ENCODE data around the gene OR5K2. TPM values are rescaled to one million over a fixed set of nuclear protein-coding genes. Genes with fewer than 3 reads are reported as not detected.

Gene OR5K2
- total RNA-seq, result not detected in 2 replicates
- not detected for total RNA-seq (2013)
- polyA plus RNA-seq, result not detected in 2 replicates
- polyA minus RNA-seq, result not detected in 2 replicates

GRCh38 chr3:98497381-98497780 lies at the start of gene OR5K2:
Gene OR5K2 (plus strand): TSS chr3:98497681. CDS start chr3:98497681, 0 bp downstream.
- intact Hi-C loops (cut with micrococcal nuclease), result no loop called here
- Mint-ChIP-seq H3K27ac (no peak within 1 kb of the TSS), H3K4me1 (no peaks in the 10 kb centered on the region), H3K4me3 (no peak within 1 kb of the TSS), H3K9me3 (ENCODE audit: insufficient read depth) (no peaks in the 10 kb centered on the region), H3K27me3 (peaks cover 3% of the 10 kb centered on the region)
- DNase-seq, result no peak
- H3K9me3 ChIP-seq (ENCODE audit: control extremely low read depth in 1 of 3, control insufficient read depth in 2 of 3, insufficient read depth in 1 of 3, low read length in 2 of 3), result no peaks in the 10 kb centered on the region
- no peaks in the 10 kb centered on the region for H3K4me1 ChIP-seq (ENCODE audit: control insufficient read depth in 2 of 2, insufficient read depth in 2 of 2, low read length in 2 of 2)
- no CpG with 5 or more reads among the region's 2 CpGs for WGBS (ENCODE audit: insufficient coverage)
- no peaks in the 10 kb centered on the region for H3K79me2 ChIP-seq (ENCODE audit: control insufficient read depth, insufficient read depth, low read length)
- H3K4me3 ChIP-seq (ENCODE audit: control extremely low read depth in 1 of 5, extremely low read depth in 1 of 5, insufficient read depth in 1 of 5, low read depth in 2 of 5, low read length in 4 of 5), result no peak within 1 kb of the TSS
- no peaks in the 10 kb centered on the region for H3K27me3 ChIP-seq (replicated peaks in 1 of 4; ENCODE audit: control extremely low read depth in 1 of 4, control insufficient read depth in 3 of 4, insufficient read depth in 4 of 4, low read length in 3 of 4)
- no peaks in the 10 kb centered on the region for H4K20me1 ChIP-seq (ENCODE audit: control insufficient read depth, insufficient read depth, low read length, poor library complexity, severe bottlenecking)
- POLR2A ChIA-PET, result no interaction called here
- H3K9ac ChIP-seq (ENCODE audit: low read length), result no peak within 1 kb of the TSS
- no peak within 1 kb of the TSS for H2AFZ ChIP-seq (ENCODE audit: insufficient read depth, low read depth, low read length, poor library complexity, severe bottlenecking)
- CTCF ChIA-PET, result no interaction called here
- H3K4me2 ChIP-seq (replicated peaks; ENCODE audit: low read depth, low read length, poor library complexity, severe bottlenecking), result no peak within 1 kb of the TSS
- no peaks in the 10 kb centered on the region for H3K36me3 ChIP-seq (replicated peaks in 1 of 2; ENCODE audit: control extremely low read depth in 1 of 2, control insufficient read depth in 1 of 2, extremely low read depth in 1 of 2, insufficient read depth in 2 of 2, low read length in 1 of 2)
- TF ChIP-seq CTCF (IDR thresholded peaks at IDR 0.05) (no peak), EZH2 (IDR thresholded peaks at IDR 0.05; ENCODE audit: borderline replicate concordance, insufficient read depth, low read depth, low read length, poor library complexity, severe bottlenecking) (no peak)
- no peak for ATAC-seq (ENCODE audit: low read depth)
- H3K27ac ChIP-seq (ENCODE audit: low read length in 2 of 2), result no peak within 1 kb of the TSS

- TF ChIP-seq CTCF (IDR thresholded peaks at IDR 0.05) (no peak), EZH2 (IDR thresholded peaks at IDR 0.05; ENCODE audit: borderline replicate concordance, insufficient read depth, low read depth, low read length, poor library complexity, severe bottlenecking) (no peak)
- Histone ChIP-seq H2AFZ (ENCODE audit: insufficient read depth, low read depth, low read length, poor library complexity, severe bottlenecking) (no peak overlapping the region), H3K4me2 (replicated peaks; ENCODE audit: low read depth, low read length, poor library complexity, severe bottlenecking) (no peak overlapping the region), H3K36me3 (replicated peaks in 1 of 2; ENCODE audit: control extremely low read depth in 1 of 2, control insufficient read depth in 1 of 2, extremely low read depth in 1 of 2, insufficient read depth in 2 of 2, low read length in 1 of 2) (no peaks in the 10 kb centered on the region), H3K27me3 (replicated peaks in 1 of 4; ENCODE audit: control extremely low read depth in 1 of 4, control insufficient read depth in 3 of 4, insufficient read depth in 4 of 4, low read length in 3 of 4) (peaks cover 0 to 4% (median 0%) of the 10 kb centered on the region in 4 experiments), H3K4me3 (ENCODE audit: control extremely low read depth in 1 of 5, extremely low read depth in 1 of 5, insufficient read depth in 1 of 5, low read depth in 2 of 5, low read length in 4 of 5) (no peak overlapping the region), H3K79me2 (ENCODE audit: control insufficient read depth, insufficient read depth, low read length) (no peaks in the 10 kb centered on the region), H3K9ac (ENCODE audit: low read length) (no peak overlapping the region), H3K4me1 (ENCODE audit: control insufficient read depth in 2 of 2, insufficient read depth in 2 of 2, low read length in 2 of 2) (no peaks in the 10 kb centered on the region), H3K9me3 (ENCODE audit: control extremely low read depth in 1 of 3, control insufficient read depth in 2 of 3, insufficient read depth in 1 of 3, low read length in 2 of 3) (peaks cover 0 to 4% (median 0%) of the 10 kb centered on the region in 3 donors), H4K20me1 (ENCODE audit: control insufficient read depth, insufficient read depth, low read length, poor library complexity, severe bottlenecking) (no peaks in the 10 kb centered on the region), H3K27ac (ENCODE audit: low read length in 2 of 2) (no peak overlapping the region)
- Mint-ChIP-seq H3K4me1 (no peaks in the 10 kb centered on the region), H3K9me3 (ENCODE audit: insufficient read depth) (no peaks in the 10 kb centered on the region), H3K27ac (no peak overlapping the region), H3K4me3 (no peak overlapping the region), H3K27me3 (no peaks in the 10 kb centered on the region)
- POLR2A ChIA-PET, result no interaction called here
- DNase-seq, result no peak
- no peak for ATAC-seq (ENCODE audit: low read depth)
- WGBS (ENCODE audit: insufficient coverage), result 90% methylated on average over 2 of the region's 7 CpGs
- intact Hi-C loops (cut with micrococcal nuclease), result no loop called here
- CTCF ChIA-PET, result no interaction called here
Measured at GRCh38 chr3:98449606-98450193, 47.8 kb upstream of the OR5K2 start.

All from B cell (primary cell).